ENCODE data around the gene GTF2H1. TPM values are rescaled to one million over a fixed set of nuclear protein-coding genes. Genes with fewer than 3 reads are reported as not detected.

Gene GTF2H1
- total and polyA plus RNA-seq, 9 of the 15 experiments (the other 6 are each of a cell fraction or from before 2014, with no cell fraction given) = 56.9 to 126 (median 92.1) TPM

DNA sequence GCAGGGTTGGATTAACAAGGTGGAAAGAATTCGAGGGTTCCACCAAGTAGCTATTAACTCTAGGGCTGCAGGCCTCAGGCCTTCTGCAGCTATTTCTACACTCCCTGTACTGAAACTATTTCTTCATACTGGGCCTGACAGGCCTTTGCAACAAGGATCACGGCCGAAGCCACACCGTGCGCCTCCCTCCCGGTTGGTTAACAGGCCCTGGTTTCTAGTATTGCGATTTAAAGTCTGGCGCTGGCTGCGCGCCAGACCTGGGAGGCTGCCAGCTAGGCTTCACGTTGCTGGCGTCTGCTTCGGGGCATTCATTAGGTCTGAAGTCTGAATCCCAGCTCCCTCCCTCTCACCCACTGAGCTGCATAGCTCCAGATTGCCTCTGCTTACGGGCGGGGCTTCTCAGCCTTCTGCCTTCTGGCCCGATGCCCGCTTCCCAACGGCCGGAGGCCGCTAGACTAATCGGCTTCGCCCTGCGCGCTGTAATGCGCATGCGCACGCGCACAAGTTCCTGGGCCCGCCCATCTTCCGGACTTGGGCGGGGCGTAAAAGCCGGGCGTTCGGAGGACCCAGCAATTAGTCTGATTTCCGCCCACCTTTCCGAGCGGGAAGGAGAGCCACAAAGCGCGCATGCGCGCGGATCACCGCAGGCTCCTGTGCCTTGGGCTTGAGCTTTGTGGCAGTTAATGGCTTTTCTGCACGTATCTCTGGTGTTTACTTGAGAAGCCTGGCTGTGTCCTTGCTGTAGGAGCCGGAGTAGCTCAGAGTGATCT lies 73.6 kb downstream of the GTF2H1 start (continued):
- TF ChIP-seq, protein P1, sequence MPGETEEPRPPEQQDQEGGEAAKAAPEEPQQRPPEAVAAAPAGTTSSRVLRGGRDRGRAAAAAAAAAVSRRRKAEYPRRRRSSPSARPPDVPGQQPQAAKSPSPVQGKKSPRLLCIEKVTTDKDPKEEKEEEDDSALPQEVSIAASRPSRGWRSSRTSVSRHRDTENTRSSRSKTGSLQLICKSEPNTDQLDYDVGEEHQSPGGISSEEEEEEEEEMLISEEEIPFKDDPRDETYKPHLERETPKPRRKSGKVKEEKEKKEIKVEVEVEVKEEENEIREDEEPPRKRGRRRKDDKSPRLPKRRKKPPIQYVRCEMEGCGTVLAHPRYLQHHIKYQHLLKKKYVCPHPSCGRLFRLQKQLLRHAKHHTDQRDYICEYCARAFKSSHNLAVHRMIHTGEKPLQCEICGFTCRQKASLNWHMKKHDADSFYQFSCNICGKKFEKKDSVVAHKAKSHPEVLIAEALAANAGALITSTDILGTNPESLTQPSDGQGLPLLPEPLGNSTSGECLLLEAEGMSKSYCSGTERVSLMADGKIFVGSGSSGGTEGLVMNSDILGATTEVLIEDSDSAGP (CRISPR knock-in tag; IDR thresholded peaks at IDR 0.05) = no peak
- peak; percentile 75 for TF ChIP-seq MYC (IDR thresholded peaks at IDR 0.05; ENCODE audit: low read depth, low read length)
- TF ChIP-seq MYC (CRISPR knock-in tag; IDR thresholded peaks at IDR 0.05; ENCODE audit: borderline replicate concordance, low read depth) = no peak
- TF ChIP-seq NUFIP1 (IDR thresholded peaks at IDR 0.05; ENCODE audit: partially characterized antibody) = no peak
- TF ChIP-seq POU5F1 (IDR thresholded peaks at IDR 0.05; ENCODE audit: borderline replicate concordance, low read depth, low read length, partially characterized antibody) = peak; percentile 37
- no peak for TF ChIP-seq SP2 (IDR thresholded peaks at IDR 0.05; ENCODE audit: extremely low read depth, low read depth, low read length, poor library complexity, severe bottlenecking)
- no peak for TF ChIP-seq BACH1 (tag; IDR thresholded peaks at IDR 0.05)
- no peak for TF ChIP-seq XRCC4 (IDR thresholded peaks at IDR 0.05; ENCODE audit: extremely low read depth, insufficient read depth, insufficient read length)
- TF ChIP-seq, protein P2, sequence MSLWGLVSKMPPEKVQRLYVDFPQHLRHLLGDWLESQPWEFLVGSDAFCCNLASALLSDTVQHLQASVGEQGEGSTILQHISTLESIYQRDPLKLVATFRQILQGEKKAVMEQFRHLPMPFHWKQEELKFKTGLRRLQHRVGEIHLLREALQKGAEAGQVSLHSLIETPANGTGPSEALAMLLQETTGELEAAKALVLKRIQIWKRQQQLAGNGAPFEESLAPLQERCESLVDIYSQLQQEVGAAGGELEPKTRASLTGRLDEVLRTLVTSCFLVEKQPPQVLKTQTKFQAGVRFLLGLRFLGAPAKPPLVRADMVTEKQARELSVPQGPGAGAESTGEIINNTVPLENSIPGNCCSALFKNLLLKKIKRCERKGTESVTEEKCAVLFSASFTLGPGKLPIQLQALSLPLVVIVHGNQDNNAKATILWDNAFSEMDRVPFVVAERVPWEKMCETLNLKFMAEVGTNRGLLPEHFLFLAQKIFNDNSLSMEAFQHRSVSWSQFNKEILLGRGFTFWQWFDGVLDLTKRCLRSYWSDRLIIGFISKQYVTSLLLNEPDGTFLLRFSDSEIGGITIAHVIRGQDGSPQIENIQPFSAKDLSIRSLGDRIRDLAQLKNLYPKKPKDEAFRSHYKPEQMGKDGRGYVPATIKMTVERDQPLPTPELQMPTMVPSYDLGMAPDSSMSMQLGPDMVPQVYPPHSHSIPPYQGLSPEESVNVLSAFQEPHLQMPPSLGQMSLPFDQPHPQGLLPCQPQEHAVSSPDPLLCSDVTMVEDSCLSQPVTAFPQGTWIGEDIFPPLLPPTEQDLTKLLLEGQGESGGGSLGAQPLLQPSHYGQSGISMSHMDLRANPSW (CRISPR knock-in tag; IDR thresholded peaks at IDR 0.05) = no peak
- TF ChIP-seq ZFP36 (IDR thresholded peaks at IDR 0.05; ENCODE audit: low read depth, low read length, partially characterized antibody) = no peak
- TF ChIP-seq, protein P3, sequence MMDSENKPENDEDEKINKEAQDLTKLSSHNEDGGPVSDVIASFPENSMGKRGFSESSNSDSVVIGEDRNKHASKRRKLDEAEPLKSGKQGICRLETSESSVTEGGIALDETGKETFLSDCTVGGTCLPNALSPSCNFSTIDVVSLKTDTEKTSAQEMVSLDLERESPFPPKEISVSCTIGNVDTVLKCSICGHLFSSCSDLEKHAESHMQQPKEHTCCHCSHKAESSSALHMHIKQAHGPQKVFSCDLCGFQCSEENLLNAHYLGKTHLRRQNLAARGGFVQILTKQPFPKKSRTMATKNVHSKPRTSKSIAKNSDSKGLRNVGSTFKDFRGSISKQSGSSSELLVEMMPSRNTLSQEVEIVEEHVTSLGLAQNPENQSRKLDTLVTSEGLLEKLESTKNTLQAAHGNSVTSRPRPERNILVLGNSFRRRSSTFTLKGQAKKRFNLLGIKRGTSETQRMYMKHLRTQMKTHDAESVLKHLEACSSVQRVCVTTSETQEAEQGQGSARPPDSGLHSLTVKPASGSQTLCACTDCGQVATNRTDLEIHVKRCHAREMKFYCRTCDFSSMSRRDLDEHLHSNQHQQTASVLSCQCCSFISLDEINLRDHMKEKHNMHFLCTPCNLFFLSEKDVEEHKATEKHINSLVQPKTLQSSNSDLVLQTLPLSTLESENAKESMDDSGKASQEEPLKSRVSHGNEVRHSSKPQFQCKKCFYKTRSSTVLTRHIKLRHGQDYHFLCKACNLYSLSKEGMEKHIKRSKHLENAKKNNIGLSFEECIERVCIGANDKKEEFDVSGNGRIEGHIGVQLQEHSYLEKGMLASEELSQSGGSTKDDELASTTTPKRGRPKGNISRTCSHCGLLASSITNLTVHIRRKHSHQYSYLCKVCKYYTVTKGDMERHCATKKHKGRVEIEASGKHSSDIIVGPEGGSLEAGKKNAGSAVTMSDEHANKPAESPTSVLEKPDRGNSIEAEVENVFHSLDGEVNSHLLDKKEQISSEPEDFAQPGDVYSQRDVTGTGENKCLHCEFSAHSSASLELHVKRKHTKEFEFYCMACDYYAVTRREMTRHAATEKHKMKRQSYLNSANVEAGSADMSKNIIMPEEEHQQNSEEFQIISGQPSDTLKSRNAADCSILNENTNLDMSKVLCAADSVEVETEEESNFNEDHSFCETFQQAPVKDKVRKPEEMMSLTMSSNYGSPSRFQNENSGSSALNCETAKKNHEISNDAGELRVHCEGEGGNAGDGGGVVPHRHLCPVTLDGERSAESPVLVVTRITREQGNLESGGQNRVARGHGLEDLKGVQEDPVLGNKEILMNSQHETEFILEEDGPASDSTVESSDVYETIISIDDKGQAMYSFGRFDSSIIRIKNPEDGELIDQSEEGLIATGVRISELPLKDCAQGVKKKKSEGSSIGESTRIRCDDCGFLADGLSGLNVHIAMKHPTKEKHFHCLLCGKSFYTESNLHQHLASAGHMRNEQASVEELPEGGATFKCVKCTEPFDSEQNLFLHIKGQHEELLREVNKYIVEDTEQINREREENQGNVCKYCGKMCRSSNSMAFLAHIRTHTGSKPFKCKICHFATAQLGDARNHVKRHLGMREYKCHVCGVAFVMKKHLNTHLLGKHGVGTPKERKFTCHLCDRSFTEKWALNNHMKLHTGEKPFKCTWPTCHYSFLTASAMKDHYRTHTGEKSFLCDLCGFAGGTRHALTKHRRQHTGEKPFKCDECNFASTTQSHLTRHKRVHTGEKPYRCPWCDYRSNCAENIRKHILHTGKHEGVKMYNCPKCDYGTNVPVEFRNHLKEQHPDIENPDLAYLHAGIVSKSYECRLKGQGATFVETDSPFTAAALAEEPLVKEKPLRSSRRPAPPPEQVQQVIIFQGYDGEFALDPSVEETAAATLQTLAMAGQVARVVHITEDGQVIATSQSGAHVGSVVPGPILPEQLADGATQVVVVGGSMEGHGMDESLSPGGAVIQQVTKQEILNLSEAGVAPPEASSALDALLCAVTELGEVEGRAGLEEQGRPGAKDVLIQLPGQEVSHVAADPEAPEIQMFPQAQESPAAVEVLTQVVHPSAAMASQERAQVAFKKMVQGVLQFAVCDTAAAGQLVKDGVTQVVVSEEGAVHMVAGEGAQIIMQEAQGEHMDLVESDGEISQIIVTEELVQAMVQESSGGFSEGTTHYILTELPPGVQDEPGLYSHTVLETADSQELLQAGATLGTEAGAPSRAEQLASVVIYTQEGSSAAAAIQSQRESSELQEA (IDR thresholded peaks at IDR 0.05; ENCODE audit: low read depth) = no peak
- no peak for TF ChIP-seq CBX2 (IDR thresholded peaks at IDR 0.05; ENCODE audit: insufficient read depth, low read length, poor library complexity, severe bottlenecking)
- TF ChIP-seq HMGN3 (IDR thresholded peaks at IDR 0.05; ENCODE audit: borderline replicate concordance, extremely low read depth, insufficient read length, low read depth, low read length) = peak; percentile 59

All from K562 (cell line).